Keratinocyte (primary cell): ENCODE results near the gene TSPAN10. TPM values are rescaled to one million over a fixed set of nuclear protein-coding genes. Genes with fewer than 3 reads are reported as not detected.

Source experiments
- DNase-seq: peaks from one replicate; pipeline ENCODE4 v3.0.0-alpha.2; 2011; ENCODE audit warnings: low read depth, missing footprints, low spot score
- FAIRE-seq: peaks from 2 replicates; lab custom pipeline; 2011; peaks lifted over from hg19 to GRCh38; lab: Jason Lieb, UNC
- H2AFZ ChIP-seq: 2 replicates; pipeline ENCODE4 v1.6.0; 2012; ENCODE audit warnings: low read length, control low read depth, inconsistent platforms; ENCODE audit not compliant: control insufficient read depth
- H3K27ac ChIP-seq: 2 replicates; pipeline ENCODE4 v1.5.1; 2011; ENCODE audit warnings: low read length; ENCODE audit not compliant: control insufficient read depth, insufficient read depth
- H3K27me3 ChIP-seq: 3 replicates; pipeline ENCODE4 v1.6.0; 2011; ENCODE audit warnings: low read length; ENCODE audit not compliant: control insufficient read depth, insufficient read depth; ENCODE audit errors: extremely low read depth
- H3K36me3 ChIP-seq, 2 experiments: 2 replicates in 1 of 2; 3 replicates in 1 of 2; pipeline ENCODE4 v1.5.1; 2011; ENCODE audit warnings: low read length in 2 of 2, mild to moderate bottlenecking in 1 of 2; ENCODE audit not compliant: control insufficient read depth in 2 of 2, insufficient read depth in 2 of 2; ENCODE audit errors: extremely low read depth in 1 of 2
- H3K4me1 ChIP-seq: 3 replicates; pipeline ENCODE4 v1.5.1; 2011; ENCODE audit warnings: low read length; ENCODE audit not compliant: control insufficient read depth, insufficient read depth; ENCODE audit errors: extremely low read depth
- H3K4me2 ChIP-seq: 3 replicates; pipeline ENCODE4 v1.6.0; 2011; ENCODE audit warnings: low read depth, low read length; ENCODE audit not compliant: control insufficient read depth, insufficient read depth; ENCODE audit errors: extremely low read depth
- H3K4me3 ChIP-seq, 3 experiments: fragments of 200-600 bp in 1 of 3; sonication (generic) in 1 of 3; 2 replicates in 2 of 3; 3 replicates in 1 of 3; pipeline ENCODE4 v1.5.1; 2011 to 2016; ENCODE audit warnings: low read length in 3 of 3, mild to moderate bottlenecking in 3 of 3, control low read depth in 2 of 3, inconsistent platforms in 1 of 3, low read depth in 1 of 3, mixed read lengths in 1 of 3, mixed run types in 1 of 3, moderate library complexity in 1 of 3; ENCODE audit not compliant: control insufficient read depth in 2 of 3, insufficient read depth in 2 of 3; ENCODE audit errors: extremely low read depth in 1 of 3
- H3K79me2 ChIP-seq: 2 replicates; pipeline ENCODE4 v1.6.0; 2012; ENCODE audit warnings: low read length; ENCODE audit not compliant: control insufficient read depth, insufficient read depth
- H3K9ac ChIP-seq: 3 replicates; pipeline ENCODE4 v1.6.0; 2011; ENCODE audit warnings: low read length; ENCODE audit not compliant: control insufficient read depth, insufficient read depth; ENCODE audit errors: extremely low read depth
- H3K9me1 ChIP-seq: 3 replicates; pipeline ENCODE4 v1.6.0; 2011; ENCODE audit warnings: low read length; ENCODE audit not compliant: control insufficient read depth, insufficient read depth; ENCODE audit errors: extremely low read depth
- H3K9me3 ChIP-seq: 2 replicates; pipeline ENCODE4 v1.5.1; 2012; ENCODE audit warnings: low read depth, low read length; ENCODE audit not compliant: control insufficient read depth
- H4K20me1 ChIP-seq: 3 replicates; pipeline ENCODE4 v1.6.0; 2011; ENCODE audit warnings: low read length; ENCODE audit not compliant: control insufficient read depth, insufficient read depth; ENCODE audit errors: extremely low read depth
- EZH2 ChIP-seq: IDR thresholded peaks from one replicate; pipeline ENCODE4 v1.6.1; 2012; ENCODE audit warnings: inconsistent platforms, mild to moderate bottlenecking, low read length, moderate library complexity
- dilution Hi-C: fragments of 300-500 bp; cut with MboI; formaldehyde crosslinking; loops from one replicate; pipeline ENCODE4 v1.7.0; 2020; ENCODE audit warnings: low sequenced_read_pairs; ENCODE audit not compliant: extremely low pct_ligation_motif_present
- polyA plus RNA-seq, 5 experiments: library from polyadenylated mRNA; depleted of rRNA in 3 of 5; stranded (reverse) in 3 of 5; stranded (forward) in 1 of 5; unstranded in 1 of 5; fragments of >200 nt; gene quantifications; 1 replicate in 1 of 5; 2 replicates in 3 of 5; 3 replicates in 1 of 5; pipeline versions ENCODE4 v1.2.1 to v1.2.3, GENCODE V29; 2011 to 2012; ENCODE audit warnings: missing spikeins in 2 of 5, low read depth in 1 of 5, low replicate concordance in 1 of 5
- TF ChIP-seq, protein P1 (sequence below), 3 experiments: IDR thresholded peaks in 1 of 3; conservative IDR thresholded peaks in 1 of 3; optimal IDR thresholded peaks in 1 of 3; 2 replicates in 2 of 3; 3 replicates in 1 of 3; pipeline versions ENCODE3 to v1.5.1; 2011; ENCODE audit warnings: low read length in 3 of 3, mild to moderate bottlenecking in 3 of 3, moderate library complexity in 2 of 3, control low read depth in 1 of 3, inconsistent platforms in 1 of 3; ENCODE audit not compliant: insufficient read depth in 2 of 3; ENCODE audit errors: extremely low read depth in 1 of 3

Gene TSPAN10
- polyA plus RNA-seq, 1 donor (not counting 4 experiments of a cell fraction or from before 2014, with no cell fraction given): 0.89 TPM

- Histone ChIP-seq H3K4me1 (peaks cover 9% of the 10 kb centered on the region), H2AFZ (no peak overlapping the region), H3K27me3 (no peaks in the 10 kb centered on the region), H3K36me3 (no peaks in the 10 kb centered on the region), H3K9ac (no peak overlapping the region), H3K79me2 (no peaks in the 10 kb centered on the region), H3K4me2 (no peak overlapping the region), H3K4me3 (no peak overlapping the region), H4K20me1 (no peaks in the 10 kb centered on the region), H3K9me1 (no peaks in the 10 kb centered on the region), H3K27ac (no peak overlapping the region), H3K9me3 (no peaks in the 10 kb centered on the region)
- FAIRE-seq (no peak), DNase-seq (no peak)
- TF ChIP-seq, protein P1, sequence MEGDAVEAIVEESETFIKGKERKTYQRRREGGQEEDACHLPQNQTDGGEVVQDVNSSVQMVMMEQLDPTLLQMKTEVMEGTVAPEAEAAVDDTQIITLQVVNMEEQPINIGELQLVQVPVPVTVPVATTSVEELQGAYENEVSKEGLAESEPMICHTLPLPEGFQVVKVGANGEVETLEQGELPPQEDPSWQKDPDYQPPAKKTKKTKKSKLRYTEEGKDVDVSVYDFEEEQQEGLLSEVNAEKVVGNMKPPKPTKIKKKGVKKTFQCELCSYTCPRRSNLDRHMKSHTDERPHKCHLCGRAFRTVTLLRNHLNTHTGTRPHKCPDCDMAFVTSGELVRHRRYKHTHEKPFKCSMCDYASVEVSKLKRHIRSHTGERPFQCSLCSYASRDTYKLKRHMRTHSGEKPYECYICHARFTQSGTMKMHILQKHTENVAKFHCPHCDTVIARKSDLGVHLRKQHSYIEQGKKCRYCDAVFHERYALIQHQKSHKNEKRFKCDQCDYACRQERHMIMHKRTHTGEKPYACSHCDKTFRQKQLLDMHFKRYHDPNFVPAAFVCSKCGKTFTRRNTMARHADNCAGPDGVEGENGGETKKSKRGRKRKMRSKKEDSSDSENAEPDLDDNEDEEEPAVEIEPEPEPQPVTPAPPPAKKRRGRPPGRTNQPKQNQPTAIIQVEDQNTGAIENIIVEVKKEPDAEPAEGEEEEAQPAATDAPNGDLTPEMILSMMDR (optimal IDR thresholded peaks at IDR 0.05 in 1 of 3, IDR thresholded peaks at IDR 0.05 in 1 of 3, conservative IDR thresholded peaks at IDR 0.05 in 1 of 3; ENCODE audit: extremely low read depth in 1 of 3, insufficient read depth in 2 of 3, low read length in 3 of 3): no peak
- TF ChIP-seq EZH2: no peak
- dilution Hi-C loops: no loop called here
Observed at GRCh38 chr17:81655378-81656117, 18.6 kb downstream of the TSPAN10 start.

GRCh38 chr17:81656118-81656743, 19.2 kb downstream of the TSPAN10 start, which contains the start of gene PDE6G:
TSS of gene PDE6G (minus strand) at chr17:81656542. CDS start at chr17:81653305, 3,237 bp downstream.
- Histone ChIP-seq H3K27ac (no peak within 1 kb of the TSS), H3K27me3 (no peaks in the 10 kb centered on the region), H3K4me2 (no peak within 1 kb of the TSS), H4K20me1 (no peaks in the 10 kb centered on the region), H3K79me2 (no peaks in the 10 kb centered on the region), H3K36me3 (no peaks in the 10 kb centered on the region), H3K4me1 (peaks cover 9% of the 10 kb centered on the region), H2AFZ (no peak within 1 kb of the TSS), H3K9me3 (no peaks in the 10 kb centered on the region), H3K4me3 (no peak within 1 kb of the TSS), H3K9me1 (no peaks in the 10 kb centered on the region), H3K9ac (no peak within 1 kb of the TSS)
- FAIRE-seq: no peak
- TF ChIP-seq, protein P1 (optimal IDR thresholded peaks at IDR 0.05 in 1 of 3, IDR thresholded peaks at IDR 0.05 in 1 of 3, conservative IDR thresholded peaks at IDR 0.05 in 1 of 3; ENCODE audit: extremely low read depth in 1 of 3, insufficient read depth in 2 of 3, low read length in 3 of 3): no peak
- no peak for TF ChIP-seq EZH2
- dilution Hi-C loops: no loop called here
- no peak for DNase-seq
